ENCODE measurements around the gene ORC3. TPM values are rescaled to one million over a fixed set of nuclear protein-coding genes. Genes with fewer than 3 reads are reported as not detected.

The ORC3 gene
- total RNA-seq, 1 donor from 2014 or later: 20.1 TPM

DNA sequence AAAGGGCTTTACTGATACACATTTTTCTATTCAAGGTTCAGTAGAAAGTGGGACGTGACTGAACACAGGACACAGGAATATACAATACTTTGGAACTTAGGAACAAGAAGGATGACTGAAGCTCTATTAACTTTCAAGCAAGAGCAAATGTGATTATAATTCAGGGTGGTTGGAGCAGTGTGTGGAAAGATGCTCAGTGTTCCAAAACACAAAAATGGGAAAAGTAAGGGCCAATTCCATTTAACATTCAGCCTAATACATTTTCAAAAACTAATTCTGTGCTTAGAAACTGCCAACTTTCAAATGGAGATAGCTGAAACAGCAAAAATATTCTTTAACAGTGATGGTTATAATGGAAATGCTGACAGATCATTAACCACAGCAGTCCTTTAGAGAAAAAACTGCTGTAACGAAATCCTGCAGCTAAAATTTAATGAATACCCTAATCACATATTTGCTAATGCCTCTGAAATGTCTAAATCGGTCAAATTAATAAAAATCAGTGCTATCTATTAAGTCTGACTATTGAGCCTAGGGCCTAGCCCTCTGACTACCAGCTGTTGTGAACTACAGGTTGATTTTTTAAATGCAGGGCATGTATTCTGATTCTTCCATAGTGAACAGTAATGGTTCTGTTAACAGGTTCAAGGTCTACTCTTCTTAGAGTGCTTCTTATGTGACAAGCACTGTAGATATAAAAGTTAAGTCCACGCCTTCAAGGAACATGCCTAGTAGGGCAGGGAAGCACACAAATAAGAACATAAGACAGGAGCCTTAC lies 46.0 kb upstream of the ORC3 start:
- H3K27ac Mint-ChIP-seq (ENCODE audit: unreplicated experiment): no peak overlapping the region
- no peaks in the 10 kb centered on the region for H3K4me1 Mint-ChIP-seq (ENCODE audit: low read depth, unreplicated experiment)
- H3K9me3 Mint-ChIP-seq (ENCODE audit: unreplicated experiment): peaks cover 5% of the 10 kb centered on the region
- no peaks in the 10 kb centered on the region for H3K27me3 Mint-ChIP-seq (ENCODE audit: unreplicated experiment)
- H3K36me3 Mint-ChIP-seq (ENCODE audit: unreplicated experiment): peaks cover 15% of the 10 kb centered on the region
- TF ChIP-seq, protein P1, sequence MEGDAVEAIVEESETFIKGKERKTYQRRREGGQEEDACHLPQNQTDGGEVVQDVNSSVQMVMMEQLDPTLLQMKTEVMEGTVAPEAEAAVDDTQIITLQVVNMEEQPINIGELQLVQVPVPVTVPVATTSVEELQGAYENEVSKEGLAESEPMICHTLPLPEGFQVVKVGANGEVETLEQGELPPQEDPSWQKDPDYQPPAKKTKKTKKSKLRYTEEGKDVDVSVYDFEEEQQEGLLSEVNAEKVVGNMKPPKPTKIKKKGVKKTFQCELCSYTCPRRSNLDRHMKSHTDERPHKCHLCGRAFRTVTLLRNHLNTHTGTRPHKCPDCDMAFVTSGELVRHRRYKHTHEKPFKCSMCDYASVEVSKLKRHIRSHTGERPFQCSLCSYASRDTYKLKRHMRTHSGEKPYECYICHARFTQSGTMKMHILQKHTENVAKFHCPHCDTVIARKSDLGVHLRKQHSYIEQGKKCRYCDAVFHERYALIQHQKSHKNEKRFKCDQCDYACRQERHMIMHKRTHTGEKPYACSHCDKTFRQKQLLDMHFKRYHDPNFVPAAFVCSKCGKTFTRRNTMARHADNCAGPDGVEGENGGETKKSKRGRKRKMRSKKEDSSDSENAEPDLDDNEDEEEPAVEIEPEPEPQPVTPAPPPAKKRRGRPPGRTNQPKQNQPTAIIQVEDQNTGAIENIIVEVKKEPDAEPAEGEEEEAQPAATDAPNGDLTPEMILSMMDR (IDR thresholded peaks at IDR 0.05; ENCODE audit: partially characterized antibody, unreplicated experiment): no peak
- DNase-seq: no peak
- H3K4me3 Mint-ChIP-seq (ENCODE audit: unreplicated experiment): no peak overlapping the region

DNA sequence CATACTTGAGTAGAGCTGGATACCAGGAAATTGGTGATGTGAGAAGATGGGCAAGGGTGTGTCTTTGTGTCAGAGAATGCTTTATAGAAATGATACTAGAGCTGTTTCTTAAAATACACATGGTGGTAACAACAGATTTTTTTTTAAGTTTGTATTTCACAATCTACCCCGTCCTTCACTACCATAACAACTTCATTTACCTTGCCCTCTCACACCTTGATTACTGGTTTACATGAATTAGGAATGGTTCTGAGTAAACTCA lies 45.5 kb upstream of the ORC3 start:
- Mint-ChIP-seq H3K27me3 (ENCODE audit: unreplicated experiment) (no peaks in the 10 kb centered on the region), H3K4me3 (ENCODE audit: unreplicated experiment) (no peak overlapping the region), H3K4me1 (ENCODE audit: low read depth, unreplicated experiment) (no peaks in the 10 kb centered on the region), H3K27ac (ENCODE audit: unreplicated experiment) (no peak overlapping the region), H3K9me3 (ENCODE audit: unreplicated experiment) (peaks cover 4% of the 10 kb centered on the region), H3K36me3 (ENCODE audit: unreplicated experiment) (peaks cover 11% of the 10 kb centered on the region)
- TF ChIP-seq, protein P1 (IDR thresholded peaks at IDR 0.05; ENCODE audit: partially characterized antibody, unreplicated experiment): no peak
- DNase-seq: no peak

GRCh38 chr6:87551799-87552198 lies 38.1 kb upstream of the ORC3 start:
- H3K36me3 Mint-ChIP-seq (ENCODE audit: unreplicated experiment): no peaks in the 10 kb centered on the region
- H3K9me3 Mint-ChIP-seq (ENCODE audit: unreplicated experiment): peaks cover under 1% of the 10 kb centered on the region
- TF ChIP-seq, protein P1 (IDR thresholded peaks at IDR 0.05; ENCODE audit: partially characterized antibody, unreplicated experiment): no peak
- H3K27ac Mint-ChIP-seq (ENCODE audit: unreplicated experiment): no peak overlapping the region
- H3K4me3 Mint-ChIP-seq (ENCODE audit: unreplicated experiment): no peak overlapping the region
- DNase-seq: no peak
- H3K4me1 Mint-ChIP-seq (ENCODE audit: low read depth, unreplicated experiment): no peaks in the 10 kb centered on the region
- no peaks in the 10 kb centered on the region for H3K27me3 Mint-ChIP-seq (ENCODE audit: unreplicated experiment)

GRCh38 chr6:87553159-87553765 lies 36.7 kb upstream of the ORC3 start:
- Mint-ChIP-seq H3K36me3 (ENCODE audit: unreplicated experiment) (no peaks in the 10 kb centered on the region), H3K27me3 (ENCODE audit: unreplicated experiment) (no peaks in the 10 kb centered on the region), H3K4me1 (ENCODE audit: low read depth, unreplicated experiment) (no peaks in the 10 kb centered on the region), H3K9me3 (ENCODE audit: unreplicated experiment) (peaks cover 3% of the 10 kb centered on the region), H3K27ac (ENCODE audit: unreplicated experiment) (no peak overlapping the region), H3K4me3 (ENCODE audit: unreplicated experiment) (no peak overlapping the region)
- TF ChIP-seq, protein P1 (IDR thresholded peaks at IDR 0.05; ENCODE audit: partially characterized antibody, unreplicated experiment): no peak
- no peak for DNase-seq

GRCh38 chr6:87555506-87555905 lies 34.4 kb upstream of the ORC3 start:
- H3K27ac Mint-ChIP-seq (ENCODE audit: unreplicated experiment): no peak overlapping the region
- H3K4me3 Mint-ChIP-seq (ENCODE audit: unreplicated experiment): no peak overlapping the region
- TF ChIP-seq, protein P1 (IDR thresholded peaks at IDR 0.05; ENCODE audit: partially characterized antibody, unreplicated experiment): no peak
- H3K9me3 Mint-ChIP-seq (ENCODE audit: unreplicated experiment): peaks cover 3% of the 10 kb centered on the region
- no peak for DNase-seq
- H3K36me3 Mint-ChIP-seq (ENCODE audit: unreplicated experiment): no peaks in the 10 kb centered on the region
- H3K4me1 Mint-ChIP-seq (ENCODE audit: low read depth, unreplicated experiment): no peaks in the 10 kb centered on the region
- H3K27me3 Mint-ChIP-seq (ENCODE audit: unreplicated experiment): no peaks in the 10 kb centered on the region
